GM19035 (cell line): Measurements from ENCODE around the gene EHBP1.

Experiments
- ATAC-seq: cut with Tn5 transposase; IDR thresholded peaks from one replicate; pipeline ENCODE4 v1.9.1; 2021; ENCODE audit not compliant: unreplicated experiment

The EHBP1 gene

GRCh38 chr2:62774555-62775366 is 69.2 kb downstream of the EHBP1 start:
- ATAC-seq: no peak

DNA sequence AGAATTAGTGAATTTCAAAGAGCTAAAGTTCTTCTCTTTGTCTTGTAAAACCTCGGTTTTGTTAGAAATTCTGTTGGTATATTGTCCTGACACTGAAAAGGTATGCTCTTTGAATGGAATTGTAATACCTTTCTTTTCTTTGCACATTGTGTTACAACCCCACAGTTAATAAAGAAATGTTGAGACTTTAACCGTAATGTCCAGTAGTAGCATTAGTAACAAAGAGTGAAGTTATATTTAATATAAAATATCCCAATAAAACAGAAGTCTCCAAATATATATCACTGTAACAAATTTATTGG is 69.8 kb downstream of the EHBP1 start:
- ATAC-seq: no peak

GRCh38 chr2:62783679-62784078 is 78.2 kb downstream of the EHBP1 start:
- no peak for ATAC-seq

GRCh38 chr2:62784341-62784740 is 78.8 kb downstream of the EHBP1 start:
- no peak for ATAC-seq

DNA sequence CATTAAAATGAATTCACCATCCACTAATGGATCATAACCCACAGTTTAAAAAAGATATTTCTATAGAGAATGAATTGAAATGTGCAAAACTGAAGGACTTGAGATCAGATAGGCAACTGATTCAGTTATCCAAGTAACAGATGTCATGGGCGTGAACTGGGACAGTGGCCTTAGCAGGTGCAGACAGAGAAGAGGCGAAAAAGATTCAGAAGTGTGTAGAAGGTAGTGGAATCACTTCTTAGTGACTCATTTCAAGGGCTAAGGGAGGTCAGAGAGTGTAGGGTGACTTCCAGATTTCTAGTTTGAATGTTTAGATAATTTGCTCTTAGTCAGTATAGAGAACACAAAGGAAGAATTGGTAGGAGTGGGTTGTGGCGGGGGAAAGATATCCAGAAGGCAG is 79.7 kb downstream of the EHBP1 start:
- ATAC-seq: peak; percentile 62

DNA sequence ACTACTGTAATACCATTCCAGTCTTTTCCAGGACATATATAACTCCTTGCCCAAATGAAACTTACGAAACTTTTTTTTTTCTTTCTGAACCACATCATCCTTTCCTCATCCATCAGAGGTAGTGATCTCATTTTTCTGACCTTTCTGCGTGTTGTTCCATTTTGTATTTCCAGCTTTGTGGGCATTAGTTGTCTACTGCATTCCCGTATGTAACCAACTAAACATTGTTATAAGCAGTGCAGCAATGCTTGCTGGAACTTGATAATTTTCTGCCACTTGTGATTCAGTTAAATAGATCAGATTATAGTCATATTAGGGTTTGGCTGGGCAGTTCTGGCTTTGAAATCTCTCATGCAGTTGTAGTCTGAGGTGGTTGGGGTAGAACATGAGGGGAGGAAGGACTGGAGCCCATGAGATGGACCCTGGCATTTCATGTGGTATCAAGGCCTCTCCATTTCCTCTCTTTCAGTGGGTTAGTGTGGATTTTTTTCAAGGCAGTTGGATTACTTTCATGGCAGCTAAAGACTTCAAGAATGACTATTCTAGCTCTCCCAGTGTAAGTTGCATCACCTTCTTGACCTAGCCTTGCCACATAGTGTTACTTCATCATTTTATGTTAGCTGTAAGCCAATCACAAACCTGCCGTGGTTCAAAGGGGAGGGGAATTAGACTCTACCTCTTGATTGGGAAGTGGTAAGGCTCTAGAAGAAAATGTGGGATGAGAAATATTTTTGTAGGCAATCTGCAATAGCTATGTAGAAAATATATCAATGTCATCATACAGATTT is 80.5 kb downstream of the EHBP1 start:
- no peak for ATAC-seq

GRCh38 chr2:62787386-62787785 is 81.9 kb downstream of the EHBP1 start:
- ATAC-seq: peak; percentile 66

- ATAC-seq: no peak
Measured at GRCh38 chr2:62789518-62789917, 84.0 kb downstream of the EHBP1 start.

GRCh38 chr2:62789918-62790317 is 84.4 kb downstream of the EHBP1 start:
- ATAC-seq: no peak

DNA sequence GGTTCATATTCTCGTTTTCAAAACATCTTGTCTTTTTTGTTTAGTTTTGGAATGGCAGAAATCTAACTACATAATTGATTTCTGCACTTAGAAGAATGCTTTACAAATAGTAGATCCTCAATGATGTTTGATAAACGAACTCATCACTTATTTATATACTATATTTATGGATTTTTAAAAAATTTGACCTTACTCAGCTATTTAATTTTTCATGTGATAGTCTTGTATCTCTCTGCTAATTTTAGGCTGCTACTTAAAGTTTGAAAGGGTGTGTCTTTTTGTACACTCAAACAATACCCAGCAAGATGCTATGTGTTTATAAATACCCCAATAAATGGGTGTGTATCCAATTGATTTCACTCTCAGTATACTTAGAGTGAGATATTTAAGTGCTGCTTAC is 86.9 kb downstream of the EHBP1 start:
- ATAC-seq: no peak

- ATAC-seq: no peak
Measured at GRCh38 chr2:62793213-62793612, 87.7 kb downstream of the EHBP1 start.

DNA sequence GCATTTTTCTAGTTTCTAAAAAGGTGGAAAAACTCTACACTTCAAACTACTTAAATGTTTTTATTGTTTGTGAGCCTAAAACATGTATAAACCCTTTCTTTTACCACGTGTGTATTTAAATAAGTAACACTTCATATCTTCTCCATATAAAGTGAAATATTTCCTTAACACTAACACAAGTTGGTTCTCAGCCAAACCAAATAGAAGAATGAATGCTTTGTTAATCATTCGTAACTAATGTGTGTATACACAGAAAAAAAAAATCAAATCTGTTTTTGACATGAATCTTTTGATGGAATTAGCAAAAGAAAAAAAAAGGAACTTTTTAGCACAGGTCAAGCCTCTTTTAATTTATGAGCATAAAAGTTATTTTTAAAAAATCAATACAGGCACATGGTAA is 89.3 kb downstream of the EHBP1 start:
- ATAC-seq: no peak

DNA sequence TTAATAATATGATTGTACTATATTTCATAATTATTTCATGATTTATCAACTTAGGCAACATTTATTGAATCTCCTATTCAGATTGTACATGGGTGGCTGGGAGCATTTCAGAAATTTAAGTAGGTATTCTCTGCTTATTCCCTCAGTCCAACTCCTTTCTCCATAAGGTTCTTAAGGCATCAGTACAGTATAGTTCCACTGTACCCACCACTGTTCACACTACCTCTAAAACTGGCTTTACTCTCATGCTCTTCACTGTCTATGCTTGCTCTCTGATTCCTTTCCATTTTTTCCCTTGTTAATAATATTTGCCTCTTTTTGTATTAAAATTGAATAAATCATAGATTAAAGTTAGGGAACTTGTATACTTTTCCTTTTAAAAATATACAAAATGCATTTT is 89.8 kb downstream of the EHBP1 start:
- no peak for ATAC-seq

DNA sequence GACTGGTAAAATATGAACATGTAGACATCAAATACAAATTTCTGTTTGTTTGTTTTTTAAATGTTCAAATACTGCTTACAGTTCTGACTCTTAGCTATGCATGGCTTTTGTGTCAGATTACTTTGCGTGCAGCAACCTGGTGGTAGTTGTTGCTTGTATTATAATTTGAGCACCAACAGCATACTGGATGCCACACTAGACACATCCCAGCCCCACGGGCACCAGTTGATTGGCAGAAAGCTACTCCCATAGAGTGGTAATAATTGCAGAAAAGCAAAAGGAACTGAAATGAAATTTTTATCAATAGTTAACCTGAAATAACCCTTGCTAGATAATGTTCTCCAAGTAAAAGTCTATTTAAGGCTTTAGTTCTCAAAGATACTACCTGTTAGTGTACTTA is 91.6 kb downstream of the EHBP1 start:
- ATAC-seq: no peak

DNA sequence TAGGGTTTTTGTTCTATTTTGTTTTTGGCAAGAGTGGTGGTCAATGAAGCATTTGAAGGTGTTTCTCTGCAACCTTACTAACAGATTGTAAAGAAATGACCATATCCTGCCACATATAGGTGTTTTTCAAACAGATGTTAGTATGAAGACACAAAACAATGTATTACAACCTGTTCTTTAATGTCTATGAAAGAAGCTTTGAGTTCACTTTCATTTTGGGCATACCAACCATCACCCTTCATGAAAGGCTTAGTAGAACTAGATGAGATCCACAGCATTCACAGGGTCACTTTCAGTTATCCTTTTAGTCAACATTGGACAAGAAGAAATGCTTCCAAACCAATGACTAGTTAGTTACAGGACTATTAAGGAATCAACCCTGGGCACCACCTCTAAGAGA is 95.1 kb downstream of the EHBP1 start:
- ATAC-seq: peak; percentile 47

GRCh38 chr2:62801110-62801509 is 95.6 kb downstream of the EHBP1 start:
- no peak for ATAC-seq

DNA sequence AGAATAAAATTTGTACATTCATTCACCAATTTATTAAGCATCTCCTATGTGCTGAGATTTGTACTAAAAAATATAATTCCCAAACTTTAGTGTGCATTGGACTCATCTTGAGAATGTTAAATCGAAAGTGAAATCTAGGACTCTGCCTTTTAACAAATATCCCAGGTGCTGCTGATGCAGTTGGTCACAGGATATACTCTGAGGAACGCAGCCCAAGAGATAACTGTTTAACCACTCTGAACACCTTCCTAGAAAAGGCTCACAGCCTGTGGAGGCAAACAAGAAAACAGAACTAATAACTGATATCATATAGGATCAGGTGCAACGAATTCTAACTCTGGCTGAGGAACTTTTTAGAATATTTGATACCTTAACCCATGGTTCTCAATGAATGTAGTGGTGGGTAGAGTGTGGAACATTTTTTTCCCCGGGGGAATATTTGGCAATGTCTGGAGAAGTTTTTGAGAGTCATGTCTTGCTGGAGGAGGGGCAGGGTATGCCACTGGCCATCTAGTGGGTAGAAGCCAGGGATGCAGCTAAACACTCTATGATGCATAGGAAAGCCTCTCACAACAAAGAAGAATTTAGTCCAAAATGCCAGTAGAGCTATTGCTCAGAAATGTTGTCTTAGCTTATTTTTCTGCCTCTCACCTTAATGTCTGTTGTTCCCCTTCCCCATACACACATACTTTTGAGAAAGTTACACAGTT is 96.5 kb downstream of the EHBP1 start:
- ATAC-seq: peak; percentile 50

GRCh38 chr2:62803961-62804360 is 98.4 kb downstream of the EHBP1 start:
- no peak for ATAC-seq

DNA sequence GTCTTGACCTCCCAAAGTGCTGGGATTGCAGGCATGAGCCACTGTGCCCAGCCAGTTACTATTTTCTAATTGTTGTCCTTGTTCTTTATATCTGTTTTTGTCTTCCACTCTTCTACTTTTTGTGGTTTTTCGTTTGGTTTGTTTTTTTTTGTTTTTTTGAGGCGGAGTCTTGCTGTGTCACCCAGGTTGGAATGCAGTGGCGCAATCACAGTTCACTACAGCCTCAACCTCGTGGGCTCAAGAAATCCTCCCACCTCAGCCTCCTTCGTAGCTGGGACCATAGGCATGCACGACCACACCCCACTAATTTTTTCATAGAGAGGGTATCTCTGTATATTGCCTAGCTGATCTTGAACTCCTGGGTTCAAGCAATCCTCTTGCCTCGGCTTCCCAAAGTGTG is 100.7 kb downstream of the EHBP1 start:
- ATAC-seq: no peak

- ATAC-seq: no peak
Measured at GRCh38 chr2:62808554-62808953, 103.0 kb downstream of the EHBP1 start.

- ATAC-seq: no peak
Measured at GRCh38 chr2:62811086-62811485, 105.6 kb downstream of the EHBP1 start.

- ATAC-seq: no peak
Measured at GRCh38 chr2:62811972-62812371, 106.5 kb downstream of the EHBP1 start.
